ENCODE results near the gene ATAD3C.
"Not testable (repeated sequence)": the region's sequence is repeated elsewhere in the genome, so short reads cannot be mapped to it uniquely, and the experiment has no call there.

Gene ATAD3C

DNA sequence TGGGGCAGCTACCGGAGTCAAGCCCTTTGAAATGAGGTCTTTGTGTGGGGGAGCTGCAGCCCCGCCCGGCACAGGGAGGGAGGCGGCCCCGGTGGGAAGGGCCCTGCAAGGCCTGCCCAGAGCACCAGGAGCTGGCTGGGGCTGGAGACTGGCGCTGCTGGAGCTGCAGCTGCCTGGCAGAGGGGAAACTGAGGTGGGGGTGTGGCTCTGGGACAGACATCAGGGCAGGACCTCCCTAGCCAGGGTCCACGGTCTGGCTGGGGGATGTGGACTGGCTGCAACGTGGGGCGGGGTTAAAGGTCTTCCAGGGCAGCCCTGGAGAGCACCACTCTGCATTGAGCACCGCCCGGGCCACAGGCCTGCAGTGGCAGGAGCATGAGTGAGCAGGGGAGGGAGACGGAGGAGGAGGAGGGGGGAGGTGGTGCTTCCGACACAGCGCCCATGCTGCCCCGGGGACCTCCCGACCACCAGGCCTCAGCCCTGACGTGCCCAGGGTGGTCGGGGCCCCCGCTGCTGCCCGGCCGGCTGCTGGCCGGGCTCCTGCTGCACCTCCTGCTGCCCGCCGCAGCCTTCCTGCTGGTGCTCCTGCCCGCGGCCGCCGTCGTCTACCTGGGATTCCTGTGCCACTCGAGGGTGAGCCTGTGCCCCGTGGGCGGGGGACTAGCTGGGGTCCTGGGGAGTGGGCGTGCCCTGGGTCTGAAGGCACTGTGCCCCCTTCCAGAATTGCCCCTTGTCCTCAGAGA lies 23.6 kb upstream of the ATAD3C start:
- H3K4me3 ChIP-seq (replicated peaks in 1 of 2; ENCODE audit: low read depth in 2 of 2, low read length in 2 of 2): no peak overlapping the region
- TF ChIP-seq, protein P1, sequence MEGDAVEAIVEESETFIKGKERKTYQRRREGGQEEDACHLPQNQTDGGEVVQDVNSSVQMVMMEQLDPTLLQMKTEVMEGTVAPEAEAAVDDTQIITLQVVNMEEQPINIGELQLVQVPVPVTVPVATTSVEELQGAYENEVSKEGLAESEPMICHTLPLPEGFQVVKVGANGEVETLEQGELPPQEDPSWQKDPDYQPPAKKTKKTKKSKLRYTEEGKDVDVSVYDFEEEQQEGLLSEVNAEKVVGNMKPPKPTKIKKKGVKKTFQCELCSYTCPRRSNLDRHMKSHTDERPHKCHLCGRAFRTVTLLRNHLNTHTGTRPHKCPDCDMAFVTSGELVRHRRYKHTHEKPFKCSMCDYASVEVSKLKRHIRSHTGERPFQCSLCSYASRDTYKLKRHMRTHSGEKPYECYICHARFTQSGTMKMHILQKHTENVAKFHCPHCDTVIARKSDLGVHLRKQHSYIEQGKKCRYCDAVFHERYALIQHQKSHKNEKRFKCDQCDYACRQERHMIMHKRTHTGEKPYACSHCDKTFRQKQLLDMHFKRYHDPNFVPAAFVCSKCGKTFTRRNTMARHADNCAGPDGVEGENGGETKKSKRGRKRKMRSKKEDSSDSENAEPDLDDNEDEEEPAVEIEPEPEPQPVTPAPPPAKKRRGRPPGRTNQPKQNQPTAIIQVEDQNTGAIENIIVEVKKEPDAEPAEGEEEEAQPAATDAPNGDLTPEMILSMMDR (IDR thresholded peaks at IDR 0.05; ENCODE audit: low read depth, low read length): no peak
- DNase-seq (ENCODE audit: low read depth in 2 of 2): no peak

DNA sequence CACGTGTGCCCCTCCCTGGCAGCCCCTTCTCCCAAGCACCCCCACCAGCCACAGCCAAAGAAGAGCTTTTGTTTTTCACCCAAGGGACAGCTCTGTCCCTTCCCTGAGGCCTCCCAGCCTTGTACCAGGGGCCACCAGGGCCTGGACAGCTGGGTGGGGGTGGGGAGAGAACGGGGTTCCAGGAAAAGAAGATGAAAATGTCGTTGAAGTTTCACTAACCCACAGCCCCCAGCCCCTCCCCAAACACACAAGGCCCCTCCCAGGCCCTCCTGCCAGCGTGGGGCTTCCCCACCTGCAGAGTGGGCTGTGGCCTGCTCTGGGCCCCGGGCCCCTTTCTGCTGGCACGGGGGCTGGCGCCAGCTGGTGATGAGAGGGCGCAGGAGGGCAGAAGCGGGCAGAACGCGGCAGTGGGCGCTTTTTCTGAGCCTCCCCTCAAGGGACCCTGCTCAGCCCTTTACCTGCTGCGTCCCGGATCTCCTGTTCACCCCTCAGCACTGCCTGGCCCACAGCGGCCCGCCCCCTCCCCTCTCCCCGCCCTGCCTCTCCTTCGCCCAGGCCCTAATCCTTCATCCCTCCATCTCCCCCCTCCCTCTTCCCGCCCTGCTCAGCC lies 22.9 kb upstream of the ATAD3C start:
- H3K4me3 ChIP-seq (replicated peaks in 1 of 2; ENCODE audit: low read depth in 2 of 2, low read length in 2 of 2): no peak overlapping the region
- no peak for DNase-seq (ENCODE audit: low read depth in 2 of 2)
- TF ChIP-seq, protein P1 (IDR thresholded peaks at IDR 0.05; ENCODE audit: low read depth, low read length): no peak

DNA sequence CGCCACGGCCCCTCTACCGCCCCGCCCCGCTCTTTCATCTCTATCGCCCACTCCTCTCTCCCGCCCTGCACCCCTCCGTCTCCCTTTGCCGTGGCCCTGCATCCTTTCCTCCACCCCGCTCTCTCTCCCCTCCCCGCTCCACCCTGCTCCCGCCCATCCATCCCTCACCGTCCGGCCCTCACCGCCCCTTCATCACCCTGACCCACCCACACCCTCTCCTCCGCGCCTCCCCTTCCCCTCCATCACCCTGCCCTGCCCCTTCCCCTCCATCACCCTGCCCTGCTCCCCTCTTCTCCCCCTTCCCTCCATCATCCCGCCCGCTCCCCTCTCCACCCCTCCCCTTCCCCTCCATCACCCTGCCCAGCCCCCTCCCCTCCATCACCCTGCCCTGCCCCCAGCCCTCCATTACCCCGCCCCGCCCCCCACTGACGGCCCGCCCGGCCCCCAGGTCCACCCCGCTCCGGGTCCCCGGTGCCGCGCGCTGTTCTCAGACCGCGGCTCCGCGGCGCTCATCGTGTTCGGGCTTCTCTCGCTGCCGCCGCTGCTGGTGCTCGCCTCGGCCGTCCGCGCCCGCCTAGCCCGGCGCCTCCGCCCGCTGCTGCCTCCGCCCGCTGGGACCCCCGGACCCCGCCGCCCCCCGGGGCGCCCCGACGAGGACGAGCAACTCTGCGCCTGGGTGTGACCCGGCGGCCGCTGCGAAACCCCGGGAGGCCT lies 22.2 kb upstream of the ATAD3C start:
- TF ChIP-seq, protein P1 (IDR thresholded peaks at IDR 0.05; ENCODE audit: low read depth, low read length): no peak
- no peak for DNase-seq (ENCODE audit: low read depth in 2 of 2)

DNA sequence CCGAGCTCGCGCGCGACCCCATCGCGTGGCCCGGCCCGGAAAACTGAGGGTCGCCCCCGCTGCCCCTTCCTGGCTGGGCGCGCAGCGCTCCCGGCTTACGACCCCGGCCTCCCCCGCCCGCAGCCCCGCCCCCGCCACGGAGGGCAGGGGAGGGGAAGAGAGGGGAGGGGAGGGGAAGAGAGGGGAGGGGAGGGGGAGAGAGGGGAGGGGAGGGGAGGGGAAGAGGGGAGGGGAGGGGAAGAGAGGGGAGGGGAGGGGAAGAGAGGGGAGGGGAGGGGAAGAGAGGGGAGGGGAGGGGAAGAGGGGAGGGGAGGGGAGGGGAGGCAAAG lies 21.7 kb upstream of the ATAD3C start:
- H3K4me3 ChIP-seq (replicated peaks in 1 of 2; ENCODE audit: low read depth in 2 of 2, low read length in 2 of 2): peak overlapping the region in 1 of 2 donors; percentile 33
- TF ChIP-seq, protein P1 (IDR thresholded peaks at IDR 0.05; ENCODE audit: low read depth, low read length): no peak
- DNase-seq (ENCODE audit: low read depth in 2 of 2): no peak

More for the DNA sequence above, 22.2 kb upstream of the ATAD3C start:
- peak overlapping the region in 1 of 2 donors; percentile 33 for H3K4me3 ChIP-seq (replicated peaks in 1 of 2; ENCODE audit: low read depth in 2 of 2, low read length in 2 of 2)

DNA sequence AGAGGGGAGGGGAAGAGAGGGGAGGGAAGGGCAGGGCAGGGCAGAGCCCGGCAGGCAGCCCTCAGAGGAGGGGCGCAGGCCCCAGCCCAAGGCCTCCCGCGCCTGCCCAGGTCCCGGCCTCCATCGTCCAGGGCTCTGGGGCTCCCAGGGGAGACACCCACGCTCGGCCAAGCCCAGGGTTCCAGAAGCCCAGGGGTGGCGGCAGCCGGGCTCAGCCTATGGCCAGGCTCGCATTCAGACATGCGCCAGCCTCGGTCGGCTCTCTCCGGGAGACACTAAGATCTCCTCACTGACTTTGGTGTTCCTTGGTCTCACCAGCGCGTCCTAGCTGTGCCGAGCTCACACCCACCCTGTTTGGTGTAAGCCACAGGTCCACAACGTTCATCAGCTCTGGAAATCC lies 21.3 kb upstream of the ATAD3C start:
- no peak overlapping the region for H3K4me3 ChIP-seq (replicated peaks in 1 of 2; ENCODE audit: low read depth in 2 of 2, low read length in 2 of 2)
- TF ChIP-seq, protein P1 (IDR thresholded peaks at IDR 0.05; ENCODE audit: low read depth, low read length): no peak
- DNase-seq (ENCODE audit: low read depth in 2 of 2): no peak

DNA sequence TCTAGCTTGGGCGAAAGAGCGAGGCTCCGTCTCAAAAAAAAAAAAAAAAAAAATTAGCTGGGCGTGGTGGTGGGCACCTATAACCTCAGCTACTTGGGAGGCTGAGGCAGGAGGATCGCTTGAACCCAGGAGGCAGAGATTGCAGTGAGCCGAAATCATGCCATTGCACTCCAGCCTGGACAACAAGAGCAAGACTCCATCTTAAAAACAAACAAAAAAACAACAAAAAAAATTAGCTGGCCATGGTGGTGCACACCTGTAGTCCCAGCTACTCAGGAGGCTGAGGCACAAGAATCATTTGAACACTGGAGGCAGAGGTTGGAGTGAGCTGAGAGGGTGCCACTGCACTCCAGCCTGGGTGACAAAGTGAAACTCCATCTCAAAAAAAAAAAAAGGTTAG lies 20.5 kb upstream of the ATAD3C start:
- DNase-seq (ENCODE audit: low read depth in 2 of 2); H3K4me3 ChIP-seq (replicated peaks in 1 of 2; ENCODE audit: low read depth in 2 of 2, low read length in 2 of 2): not testable (repeated sequence)

DNA sequence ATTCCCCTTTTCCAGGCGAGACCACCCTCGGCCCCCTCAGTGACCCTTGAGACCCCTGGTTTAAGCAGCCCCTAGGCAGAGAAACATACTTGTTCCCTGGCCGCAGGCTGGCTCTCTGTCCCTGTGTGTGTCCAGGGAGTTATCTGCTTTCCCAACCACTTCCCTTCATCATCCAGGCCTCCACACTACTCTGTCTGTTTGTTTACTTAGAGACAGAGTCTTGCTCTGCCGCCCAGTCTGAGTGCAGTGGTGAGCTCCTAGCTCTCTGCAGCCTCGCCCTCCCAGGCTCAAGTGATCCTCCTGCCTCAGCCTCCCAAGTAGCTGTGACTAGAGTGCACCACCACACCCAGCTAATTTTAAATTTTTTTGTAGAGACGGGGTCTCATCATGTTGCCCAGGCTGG lies 19.8 kb upstream of the ATAD3C start:
- TF ChIP-seq, protein P1 (IDR thresholded peaks at IDR 0.05; ENCODE audit: low read depth, low read length): no peak
- peak; percentile 53 to 72 for DNase-seq (ENCODE audit: low read depth in 2 of 2)
- H3K4me3 ChIP-seq (replicated peaks in 1 of 2; ENCODE audit: low read depth in 2 of 2, low read length in 2 of 2): no peak overlapping the region
